DMS53 treated with DMSO at 0.1 percent for 48 hours (cell line): ENCODE results near the gene TLL1.

ENCODE experiments used
- DNase-seq: peaks from one replicate; lab custom pipeline; 2025; ENCODE audit not compliant: unreplicated experiment; lab: John Stamatoyannopoulos, UW

Gene TLL1

DNA sequence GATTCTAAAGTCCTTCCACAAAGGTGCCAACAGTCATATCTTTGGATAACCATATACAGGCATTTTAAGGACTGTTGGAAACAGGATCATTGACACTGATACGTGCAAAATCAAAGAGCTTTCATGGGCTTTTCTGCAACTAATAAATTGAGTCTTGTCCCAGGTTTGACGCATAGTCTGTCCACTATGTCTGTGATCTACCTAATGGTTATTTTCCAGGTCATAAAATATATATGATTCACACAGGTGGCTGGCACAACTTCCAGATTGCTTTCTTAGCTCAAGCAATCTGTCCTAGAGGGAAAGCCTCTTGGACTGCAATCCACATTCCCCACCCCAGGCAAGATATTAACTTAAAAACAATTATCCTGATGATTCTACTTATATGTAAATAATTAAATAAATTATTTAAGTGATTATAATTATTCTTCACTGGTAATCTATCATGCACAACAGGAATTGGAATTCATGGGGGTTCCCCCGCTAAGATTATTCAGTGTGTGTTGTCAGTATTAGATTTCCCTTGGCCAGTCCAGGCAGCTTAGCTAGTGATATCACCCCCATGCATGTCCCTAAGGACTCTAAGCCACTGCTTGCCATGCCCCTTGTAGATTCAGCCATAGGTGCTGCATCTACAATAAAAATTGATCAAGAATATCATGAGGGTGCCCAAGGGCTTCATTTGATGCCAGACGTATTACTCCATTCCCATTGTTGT lies 97.8 kb downstream of the TLL1 start:
- DNase-seq = no peak

DNA sequence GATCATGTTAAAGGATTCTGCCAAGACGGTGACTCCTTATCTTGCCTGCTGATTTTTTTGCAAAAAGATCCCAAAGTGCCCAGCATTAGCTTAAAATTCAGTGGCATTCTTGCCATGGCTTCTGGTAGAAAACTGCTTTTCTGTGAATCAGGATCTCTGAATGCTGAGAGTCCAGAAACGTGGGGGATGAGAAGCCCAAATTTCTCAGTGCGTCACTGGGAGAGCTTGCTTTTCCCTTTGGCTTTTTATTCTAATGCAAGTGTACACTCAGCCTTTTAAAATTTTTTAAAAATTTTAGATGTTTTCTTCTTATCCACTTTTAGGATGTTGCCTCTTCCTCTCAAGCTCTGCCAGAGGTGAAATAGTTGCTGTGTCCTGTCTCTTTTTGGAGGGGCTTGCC lies 98.4 kb downstream of the TLL1 start:
- no peak for DNase-seq

DNA sequence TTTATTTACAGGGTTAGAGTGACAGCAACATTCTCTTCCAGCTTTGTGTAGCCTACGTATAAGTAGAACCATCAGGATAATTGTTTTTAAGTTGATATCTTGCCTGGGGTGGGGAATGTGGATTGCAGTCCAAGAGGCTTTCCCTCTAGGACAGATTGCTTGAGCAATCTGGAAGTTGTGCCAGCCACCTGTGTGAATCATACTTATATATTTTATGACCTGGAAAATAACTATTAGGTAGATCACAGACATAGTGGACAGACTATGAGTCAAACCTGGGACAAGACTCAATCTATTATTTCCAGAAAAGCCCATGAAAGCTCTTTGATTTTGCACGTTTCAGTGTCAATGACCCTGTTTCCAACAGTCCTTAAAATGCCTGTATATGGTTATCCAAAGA lies 98.9 kb downstream of the TLL1 start:
- no peak for DNase-seq

DNA sequence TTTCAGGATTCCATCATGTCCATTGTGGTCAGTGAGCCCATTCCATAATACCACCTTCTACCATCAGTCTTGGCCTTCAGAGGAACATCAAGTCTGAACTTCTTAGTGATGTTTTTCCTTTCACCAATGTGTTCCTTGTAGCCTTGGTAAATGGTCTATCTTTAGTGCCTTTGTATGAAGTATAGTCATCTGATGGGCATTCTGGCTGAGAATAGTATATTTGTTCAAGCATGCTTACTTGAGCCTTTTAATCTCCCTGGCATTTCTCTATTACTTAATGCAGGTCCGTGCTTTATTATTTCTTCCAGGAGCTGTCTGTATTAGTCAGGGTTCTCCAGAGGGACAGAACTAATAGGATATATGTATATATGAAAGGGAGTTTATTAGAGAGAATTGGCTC lies 99.7 kb downstream of the TLL1 start:
- DNase-seq = no peak

DNA sequence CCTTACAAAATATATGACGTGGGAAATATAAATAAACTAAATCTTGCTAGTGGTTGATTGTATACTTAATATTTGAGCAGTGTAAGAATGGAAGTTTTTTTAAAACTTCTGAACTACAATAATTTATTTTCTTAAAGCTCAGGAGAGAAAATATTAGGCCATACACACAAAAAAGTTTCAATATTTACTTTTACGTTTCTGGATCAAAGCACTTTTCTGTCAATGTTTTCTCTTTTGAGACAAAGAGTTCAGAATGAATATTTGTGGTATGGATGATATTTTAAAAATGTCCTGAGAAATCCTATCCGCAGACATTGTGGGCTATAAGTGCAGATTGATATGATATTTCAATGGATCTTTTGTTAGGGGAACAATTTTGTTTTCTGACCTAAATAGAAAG lies 109.9 kb downstream of the TLL1 start:
- DNase-seq = no peak

DNA sequence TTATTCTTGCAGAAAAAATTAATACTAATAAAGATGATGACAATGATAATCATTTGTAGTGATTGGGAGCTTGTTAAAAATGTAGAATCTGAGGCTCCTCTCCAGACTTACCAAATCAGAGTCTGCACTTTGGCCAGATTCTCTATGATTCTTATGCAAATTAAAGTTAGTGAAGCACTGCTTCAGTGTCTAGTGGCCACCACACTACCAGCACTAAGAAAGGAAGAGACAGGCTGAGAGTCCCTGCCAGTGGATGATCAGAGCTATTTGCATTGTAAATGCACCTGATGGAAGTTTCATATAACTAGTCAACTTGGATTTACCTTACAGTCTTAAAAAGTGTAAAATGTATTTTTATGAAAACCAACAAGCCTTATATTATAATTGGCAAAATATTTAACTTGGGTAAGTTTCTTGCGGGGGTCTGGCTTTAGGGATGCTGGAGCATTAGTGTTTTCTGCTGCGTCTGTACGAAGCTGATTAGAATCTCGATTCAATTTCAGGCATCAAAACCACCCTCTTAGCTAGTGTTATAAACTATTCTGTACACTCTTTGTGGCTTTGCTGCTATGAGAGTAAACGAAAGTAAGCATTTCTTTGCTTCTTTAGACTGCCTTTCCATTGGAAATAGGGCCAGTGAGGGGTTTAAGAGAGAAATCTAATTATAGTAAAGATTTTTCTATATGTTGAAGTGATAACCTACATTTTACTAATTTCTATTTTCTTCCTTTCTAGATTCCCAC lies 114.1 kb downstream of the TLL1 start:
- DNase-seq = no peak

DNA sequence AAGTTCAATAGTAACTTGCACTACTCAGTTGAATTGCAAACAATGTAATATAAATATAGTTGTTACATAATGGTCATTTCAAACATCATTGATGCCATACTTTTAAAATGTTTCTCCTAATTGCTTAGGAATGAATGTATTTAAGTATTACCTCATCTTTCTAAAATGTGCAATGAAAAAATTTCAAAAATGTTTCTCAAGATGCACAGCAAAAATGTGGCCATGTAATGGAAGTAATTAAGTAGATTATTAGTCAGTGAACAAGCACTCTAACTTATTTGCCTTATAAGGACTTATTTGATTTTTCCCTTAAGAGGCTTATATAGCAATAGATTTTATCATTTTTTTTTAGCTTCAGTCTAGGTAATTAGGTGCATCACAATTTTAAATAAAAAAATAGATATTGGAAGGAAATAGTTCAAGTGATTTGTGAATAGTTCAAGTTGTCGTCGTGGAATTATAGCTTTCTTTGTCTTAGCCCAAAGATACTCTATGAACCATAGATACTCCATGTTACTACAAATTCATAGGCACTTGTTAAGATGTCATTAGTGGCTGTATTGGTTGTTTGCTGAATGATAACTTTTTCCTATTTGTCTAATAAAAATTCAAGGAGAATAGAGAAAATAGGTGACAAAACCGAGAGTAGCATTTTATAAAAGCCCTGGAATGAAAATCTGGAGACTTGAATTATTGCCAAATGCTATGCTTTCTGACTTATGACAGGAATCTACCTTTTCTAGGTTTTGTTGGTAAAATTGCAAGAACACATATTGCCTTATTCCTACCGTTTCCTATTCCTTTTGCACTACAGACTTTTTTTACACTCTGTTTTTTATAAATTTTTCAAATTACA lies 118.5 kb downstream of the TLL1 start:
- DNase-seq = no peak

DNA sequence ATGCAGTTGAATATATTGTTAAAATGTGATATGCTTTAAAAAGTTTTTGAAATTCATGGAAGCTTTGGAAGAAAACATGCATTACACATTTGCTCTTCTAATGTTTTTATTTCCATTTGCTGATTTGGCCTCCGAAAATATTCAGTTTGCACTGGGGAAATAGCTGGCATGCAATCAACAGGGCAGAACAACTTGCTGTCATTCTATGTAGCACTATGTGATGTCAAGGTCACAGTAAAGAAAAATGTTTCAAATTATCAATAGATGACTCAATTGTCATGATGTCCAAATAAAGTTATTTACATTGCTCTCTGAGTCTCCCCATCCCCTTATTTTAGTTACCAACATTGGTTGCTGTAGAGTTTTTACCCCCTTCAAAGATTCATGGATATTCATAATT lies 119.2 kb downstream of the TLL1 start:
- no peak for DNase-seq

DNA sequence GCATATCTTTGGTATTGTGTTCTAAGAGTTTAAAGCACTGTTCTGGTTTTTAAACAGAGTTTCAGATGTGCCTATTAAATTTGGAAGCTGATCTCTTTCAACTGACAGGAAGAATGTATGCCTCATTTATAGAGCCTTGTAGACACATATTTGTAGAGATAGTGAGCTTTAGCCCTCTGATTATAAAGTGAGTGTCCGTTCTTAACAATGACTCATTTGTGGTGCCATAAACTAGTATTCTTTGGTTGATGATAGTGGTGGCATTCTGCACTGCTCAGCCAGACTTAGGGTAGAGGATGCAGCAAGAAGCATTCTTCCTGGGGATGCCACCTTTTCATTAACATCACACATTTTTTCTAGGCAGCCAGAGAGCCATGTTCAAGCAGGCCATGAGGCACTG lies 121.7 kb downstream of the TLL1 start:
- DNase-seq = no peak

DNA sequence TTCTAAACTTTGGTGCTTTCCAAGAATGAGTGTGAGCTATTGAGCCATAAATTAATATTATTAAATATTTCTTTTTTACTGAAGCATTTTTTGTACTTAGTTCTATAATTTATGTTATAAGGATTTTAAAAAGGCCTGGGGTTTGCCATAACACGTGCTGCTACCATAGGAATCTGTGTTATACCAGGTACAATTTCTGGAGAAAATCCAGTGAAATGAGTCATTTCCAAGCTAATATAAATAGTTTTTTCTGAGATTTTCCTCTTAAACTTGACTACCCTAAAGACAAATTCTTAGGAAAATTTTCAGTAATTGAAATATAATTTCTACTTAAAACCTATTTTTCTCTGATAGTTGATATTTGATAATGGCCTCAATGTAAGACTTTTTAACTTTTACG lies 130.8 kb downstream of the TLL1 start:
- no peak for DNase-seq

DNA sequence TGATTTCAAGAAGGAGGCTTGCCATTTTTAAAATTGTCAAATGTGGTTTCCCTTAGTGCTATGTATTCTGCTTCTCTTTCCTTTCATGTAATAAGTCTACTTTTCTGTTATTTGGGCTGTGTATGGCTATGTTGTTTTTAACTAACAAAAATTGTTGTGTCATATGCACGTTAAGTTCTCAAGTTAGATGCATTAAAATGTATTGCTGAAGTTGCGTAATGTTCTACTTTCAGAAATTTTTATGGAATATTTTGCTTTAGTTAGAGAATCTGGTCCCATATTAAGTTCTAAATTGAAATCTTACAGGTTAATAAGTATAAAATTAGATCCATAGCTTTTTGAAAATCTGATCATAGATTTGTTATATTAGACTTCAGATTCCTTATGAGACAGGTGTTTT lies 133.2 kb downstream of the TLL1 start:
- DNase-seq = no peak

DNA sequence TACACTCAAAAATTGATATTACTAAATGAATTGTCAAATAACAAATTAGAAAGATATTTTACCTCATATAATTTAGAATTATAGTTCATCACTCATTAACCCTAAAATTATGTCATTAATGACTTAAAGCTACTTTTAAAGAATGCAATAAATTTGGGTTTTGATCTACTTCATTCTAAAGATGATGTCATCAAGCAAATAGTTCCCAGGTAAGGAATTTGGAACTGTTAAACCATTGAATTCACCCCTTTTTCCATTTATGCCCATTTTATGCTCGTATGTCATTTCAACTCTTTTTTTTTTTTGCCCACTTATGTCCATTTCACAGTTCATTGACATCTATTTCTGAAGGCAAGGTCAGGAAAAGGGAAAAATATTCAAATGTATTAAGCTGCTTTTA lies 135.5 kb downstream of the TLL1 start:
- DNase-seq = no peak

DNA sequence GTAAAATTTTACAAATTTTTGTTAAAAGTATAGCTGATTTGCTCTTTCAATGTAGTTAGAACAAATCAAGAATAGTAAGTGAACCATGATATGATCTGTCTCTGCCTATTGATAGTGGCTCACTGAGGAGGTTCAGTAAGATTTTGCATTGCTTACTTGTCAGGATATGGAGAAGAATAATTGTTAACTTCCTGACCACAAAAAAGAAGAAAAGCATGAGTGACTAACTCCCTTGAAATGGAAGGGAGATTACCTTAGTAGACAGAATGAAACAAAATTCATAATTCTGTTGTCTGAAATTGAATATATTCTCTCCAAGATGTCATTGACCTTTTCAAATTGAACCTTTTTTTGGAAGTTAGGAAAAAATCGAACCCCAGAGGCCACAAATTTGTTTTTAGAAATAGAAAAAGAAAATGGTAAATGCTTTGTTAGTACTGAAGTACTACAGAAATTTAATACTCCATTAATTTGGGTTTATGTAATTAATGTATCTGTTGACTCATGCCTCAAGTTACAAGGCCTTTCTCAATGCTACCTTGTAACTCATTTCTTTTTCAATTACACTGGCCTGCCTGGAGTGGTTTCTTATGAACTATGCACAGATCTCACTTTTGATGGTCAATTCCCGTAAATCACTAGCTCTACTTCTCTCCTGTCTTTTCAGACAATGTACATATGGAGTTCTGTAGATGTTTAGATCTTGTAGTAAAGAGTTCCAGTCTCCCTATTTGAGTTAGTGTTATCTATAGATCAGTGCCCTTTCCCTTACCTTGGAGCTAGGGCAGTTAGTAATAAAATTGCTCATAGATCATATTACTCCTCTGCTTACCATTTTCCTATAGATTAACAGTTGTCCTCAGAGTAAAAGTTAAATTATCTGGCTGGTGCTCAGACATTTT lies 139.3 kb downstream of the TLL1 start:
- DNase-seq = no peak

DNA sequence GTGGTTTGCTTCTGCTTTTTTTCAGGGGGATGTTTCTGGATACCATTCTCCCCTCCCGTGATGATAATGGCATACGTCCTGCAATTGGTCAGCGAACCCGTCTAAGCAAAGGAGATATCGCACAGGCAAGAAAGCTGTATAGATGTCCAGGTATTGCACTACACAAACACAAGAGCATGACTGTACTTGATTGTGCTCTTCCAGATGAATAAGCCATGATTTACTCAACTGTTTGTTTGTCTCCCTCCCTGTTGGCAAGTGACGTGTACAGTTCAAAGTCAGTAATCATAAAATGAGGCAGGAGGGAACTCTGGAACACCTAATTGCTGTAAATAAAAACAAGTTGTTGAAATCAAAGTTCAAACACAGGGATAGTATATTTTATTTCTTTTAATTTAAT lies 141.4 kb downstream of the TLL1 start:
- no peak for DNase-seq

DNA sequence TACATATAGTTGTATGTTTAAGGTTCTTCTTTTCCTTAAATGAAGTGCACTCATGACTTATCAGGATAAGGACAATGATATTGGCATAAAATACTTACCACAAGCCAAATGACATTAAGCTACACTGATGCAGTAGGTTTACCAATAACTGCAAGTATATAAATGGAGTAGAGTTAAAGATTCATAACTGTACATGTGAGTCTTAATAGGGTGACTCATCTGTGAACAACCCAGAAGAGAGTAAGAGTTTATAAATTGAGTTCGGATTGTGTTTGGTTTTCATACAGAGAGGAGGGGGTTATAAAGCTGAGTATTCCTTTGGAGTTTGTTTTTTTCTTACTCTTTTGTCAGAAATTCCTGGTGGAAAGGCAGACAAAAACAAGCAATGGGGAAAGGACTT lies 144.8 kb downstream of the TLL1 start:
- no peak for DNase-seq

DNA sequence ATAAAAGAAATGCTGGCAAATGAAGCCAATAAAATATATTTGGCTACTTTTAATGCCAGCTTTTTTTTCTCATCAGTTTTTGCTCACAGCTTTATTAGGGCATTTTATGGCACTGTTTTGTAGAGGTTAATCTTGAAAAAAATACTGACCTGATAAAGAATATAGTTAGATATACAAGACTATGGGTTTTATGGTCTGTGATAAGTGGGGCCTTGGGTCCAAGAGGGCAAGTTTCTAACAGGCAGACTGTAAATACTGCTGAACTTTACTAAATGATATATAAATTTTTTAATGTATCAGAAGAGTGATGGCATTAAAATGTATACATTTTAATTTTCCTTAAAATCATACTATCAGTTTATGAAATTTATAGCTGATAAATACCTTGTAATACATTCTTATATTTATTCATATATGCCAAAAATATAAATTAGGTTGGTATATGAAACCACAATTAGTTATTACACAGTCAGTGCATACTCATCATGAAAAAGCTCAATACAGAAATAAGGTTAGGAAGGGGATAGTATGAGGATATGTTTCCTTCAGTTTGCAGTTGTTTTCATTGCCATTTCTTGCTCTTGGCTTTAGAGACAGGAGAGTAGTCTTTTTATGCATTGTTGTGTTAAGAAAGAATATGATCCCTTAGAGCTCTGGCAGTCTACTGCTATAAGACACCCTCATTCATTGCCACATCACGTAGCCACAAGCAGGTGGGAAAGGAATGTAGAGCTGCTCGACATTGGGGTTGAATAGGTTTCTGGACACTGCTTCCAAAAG lies 146.6 kb downstream of the TLL1 start:
- no peak for DNase-seq

DNA sequence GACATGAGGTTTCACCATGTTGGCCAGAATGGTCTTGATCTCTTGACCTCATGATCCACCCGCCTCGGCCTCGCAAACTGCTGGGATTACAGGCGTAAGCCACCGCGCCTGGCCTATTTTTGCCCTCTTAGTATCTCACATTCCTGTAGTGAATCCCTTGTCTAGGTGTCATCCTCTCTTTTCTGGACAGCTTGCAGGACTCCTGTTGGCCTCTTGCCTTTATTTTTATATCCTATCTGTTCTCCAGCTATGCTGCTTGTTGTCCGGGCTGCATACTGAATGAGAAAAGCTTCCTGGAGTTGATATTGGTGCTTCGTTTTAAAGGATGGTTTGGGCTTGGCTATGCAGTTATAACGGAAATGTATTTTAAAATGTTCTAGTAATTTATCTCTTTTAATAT lies 148.6 kb downstream of the TLL1 start:
- DNase-seq = no peak

DNA sequence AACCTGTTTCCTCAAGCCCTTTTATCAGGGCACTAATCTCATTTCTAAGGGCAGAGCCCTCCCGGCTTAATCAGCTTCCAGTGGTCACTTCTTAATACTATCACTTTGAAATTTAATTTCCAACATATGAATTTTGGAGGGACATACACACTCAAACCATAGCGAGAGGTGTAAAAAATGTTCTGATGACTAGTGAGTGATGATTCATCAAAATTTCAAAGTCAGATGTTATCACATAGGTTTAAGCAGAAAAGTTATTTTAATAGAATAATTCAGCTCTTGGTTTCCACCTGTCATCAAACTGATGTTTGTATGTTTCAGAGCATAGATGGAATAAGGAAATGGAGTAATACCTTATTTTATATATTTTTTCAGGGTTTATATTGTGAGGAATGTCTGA lies 161.9 kb downstream of the TLL1 start:
- no peak for DNase-seq

DNA sequence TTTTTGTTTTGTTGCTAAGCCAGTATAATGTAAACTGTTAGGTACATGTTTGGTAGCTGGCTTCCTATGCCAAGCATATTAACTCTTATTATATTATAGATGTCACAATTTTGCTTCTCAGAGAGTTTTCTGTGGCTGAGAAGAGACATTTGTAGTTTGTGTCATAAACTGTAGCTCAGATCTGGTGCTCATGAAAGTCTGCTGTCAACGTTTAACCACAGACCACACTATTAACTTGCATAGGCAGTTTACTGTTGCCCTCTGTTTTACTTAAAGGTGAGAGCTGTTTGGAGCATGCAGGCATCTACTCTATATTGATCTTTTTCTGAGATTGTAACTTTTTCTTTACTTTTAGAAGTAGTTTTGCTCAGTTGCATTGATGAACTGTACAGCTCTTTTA lies 166.8 kb downstream of the TLL1 start:
- no peak for DNase-seq

DNA sequence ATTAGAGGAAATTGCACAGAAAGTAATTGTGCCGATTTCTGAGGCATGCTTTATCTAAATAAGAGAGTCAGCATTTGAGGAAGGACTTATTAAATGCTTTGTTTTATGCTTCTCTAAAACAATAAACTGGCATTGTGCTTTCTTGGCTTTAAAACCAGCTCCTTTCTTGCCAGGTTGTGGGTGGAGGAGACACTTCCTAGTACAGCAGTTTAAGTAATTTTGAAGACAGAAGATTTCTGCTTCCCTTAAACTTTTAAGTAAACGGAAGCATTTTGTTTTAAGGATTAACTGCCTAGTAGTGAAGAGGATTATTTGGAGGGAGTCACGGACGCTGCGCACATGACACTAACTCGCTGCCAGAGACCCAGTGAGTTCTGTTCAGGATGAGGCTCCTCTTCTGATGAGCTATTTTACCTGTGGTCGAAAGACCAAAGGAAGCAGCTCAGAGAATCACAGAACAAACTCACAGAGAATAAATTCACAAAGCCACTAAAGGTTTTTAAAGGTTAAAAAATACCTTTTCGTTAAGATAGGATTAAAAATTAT lies 169.5 kb downstream of the TLL1 start:
- DNase-seq = no peak
